Left kidney (tissue), 2 donors: ENCODE results near the gene IL1RAPL1. TPM values are rescaled to one million over a fixed set of nuclear protein-coding genes. Genes with fewer than 3 reads are reported as not detected.

Experiments used
- DNase-seq: peaks from one replicate; pipeline ENCODE4 v3.0.0-alpha.2; 2013
- polyA plus RNA-seq: library from polyadenylated mRNA; unstranded; fragments of 120-200 nt; gene quantifications from one replicate; pipeline ENCODE4 v1.2.1, GENCODE V29; 2013; ENCODE audit not compliant: insufficient read length

IL1RAPL1 gene
- polyA plus RNA-seq, 1 donor = 2.5 TPM

GRCh38 chrX:29535212-29536162, 948.2 kb downstream of the IL1RAPL1 start:
- DNase-seq = no peak

DNA sequence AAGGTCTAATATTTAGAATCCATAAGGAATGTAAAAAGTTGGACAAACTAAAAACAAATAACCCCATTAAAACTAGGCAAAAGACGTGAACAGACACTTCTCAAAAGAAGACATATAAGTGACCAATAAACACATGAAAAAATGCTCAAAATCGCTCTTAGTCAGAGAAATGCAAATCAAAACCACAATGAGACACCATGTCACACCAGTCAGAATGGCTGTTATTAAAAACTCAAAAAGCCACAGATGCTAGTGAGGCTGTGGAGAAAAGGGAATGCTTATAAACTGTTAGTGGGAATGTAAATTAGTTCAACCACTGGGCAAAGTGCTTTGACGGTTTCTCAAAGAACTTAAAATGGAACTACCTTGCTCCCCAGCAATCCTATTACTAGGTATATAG, 953.8 kb downstream of the IL1RAPL1 start:
- DNase-seq = no peak

DNA sequence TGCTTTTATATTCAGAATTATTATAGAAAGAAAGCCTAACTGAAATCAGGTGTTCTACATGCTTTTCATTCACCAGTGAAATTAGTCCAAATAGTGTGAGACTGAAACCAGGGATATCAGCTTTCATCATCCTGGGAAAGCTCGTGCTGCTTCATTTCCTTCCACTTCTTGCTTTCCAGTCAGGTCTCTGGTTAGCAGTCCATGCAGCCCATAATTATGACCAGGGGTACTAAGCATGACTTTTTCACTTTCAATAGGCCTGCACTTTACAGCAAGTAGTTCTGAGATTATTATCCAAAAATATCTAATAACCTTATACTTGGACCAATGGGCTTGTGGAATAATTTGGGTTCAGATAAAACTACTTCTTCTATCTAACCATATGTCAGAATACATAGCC, 954.9 kb downstream of the IL1RAPL1 start:
- peak; percentile 19 for DNase-seq

- DNase-seq = no peak
Measured at GRCh38 chrX:29545878-29546277, 958.6 kb downstream of the IL1RAPL1 start.

GRCh38 chrX:29547877-29548276, 960.6 kb downstream of the IL1RAPL1 start:
- no peak for DNase-seq

DNA sequence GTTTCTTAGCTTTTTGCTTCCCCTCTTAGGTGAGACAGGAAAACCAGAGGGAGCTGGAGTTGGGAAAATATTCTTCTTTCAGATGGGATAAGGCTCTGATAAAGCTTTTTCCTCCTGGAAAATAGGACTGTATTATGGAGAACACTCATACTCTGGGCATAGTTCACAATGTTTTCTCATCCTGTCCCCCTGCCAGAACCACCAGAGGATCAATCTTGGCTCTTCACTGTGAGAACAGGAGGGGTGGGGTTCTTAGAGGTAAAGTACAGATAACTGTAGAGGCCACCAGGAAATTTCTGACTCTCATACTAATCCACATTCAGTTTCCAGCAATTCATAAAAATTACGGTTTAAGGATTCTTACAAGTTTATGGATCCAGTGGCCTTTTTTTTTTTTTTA, 966.3 kb downstream of the IL1RAPL1 start:
- no peak for DNase-seq

GRCh38 chrX:29555465-29556091, 968.3 kb downstream of the IL1RAPL1 start:
- DNase-seq = no peak

GRCh38 chrX:29560065-29560464, 972.8 kb downstream of the IL1RAPL1 start:
- DNase-seq = no peak

DNA sequence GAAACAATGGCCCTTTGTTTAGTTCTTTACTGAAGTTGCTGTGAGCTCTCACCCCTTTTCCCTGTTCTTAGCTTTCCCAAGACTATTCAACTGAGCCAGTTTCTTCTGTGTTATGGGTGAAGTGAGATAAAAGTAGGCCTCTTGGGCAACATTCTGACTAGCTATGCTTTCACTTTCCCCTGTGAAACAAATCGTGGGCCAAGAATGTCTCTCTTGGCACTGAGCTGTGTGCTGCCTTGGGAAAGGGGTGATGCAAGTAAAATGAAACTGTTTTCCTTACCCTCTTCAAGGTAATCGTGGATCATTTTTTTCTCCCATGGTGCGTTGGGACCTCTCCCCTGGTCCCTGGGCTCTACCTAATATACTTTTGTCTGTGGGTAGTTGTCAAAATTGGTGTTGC, 974.2 kb downstream of the IL1RAPL1 start:
- no peak for DNase-seq

DNA sequence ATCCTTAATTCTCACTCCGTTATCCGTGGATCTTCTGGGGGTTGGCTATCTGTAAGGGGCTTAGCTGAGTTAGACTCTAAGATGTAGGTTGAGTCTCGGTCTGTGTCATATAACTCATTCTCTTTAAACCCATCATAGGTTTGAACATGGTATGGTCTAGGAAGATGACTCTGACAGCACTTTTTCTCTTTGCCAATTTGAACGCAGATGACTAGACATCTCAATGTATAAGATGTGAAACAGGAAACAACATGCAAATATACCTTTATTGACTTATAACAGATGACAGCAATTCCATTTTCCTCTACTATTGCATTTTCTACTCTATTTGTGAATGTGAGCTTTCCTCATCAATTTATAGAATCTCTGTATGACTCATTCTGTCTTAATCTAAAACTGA, 993.3 kb downstream of the IL1RAPL1 start:
- no peak for DNase-seq

GRCh38 chrX:29581223-29581622, 994.0 kb downstream of the IL1RAPL1 start:
- no peak for DNase-seq

GRCh38 chrX:29587107-29587506, 999.9 kb downstream of the IL1RAPL1 start:
- no peak for DNase-seq

DNA sequence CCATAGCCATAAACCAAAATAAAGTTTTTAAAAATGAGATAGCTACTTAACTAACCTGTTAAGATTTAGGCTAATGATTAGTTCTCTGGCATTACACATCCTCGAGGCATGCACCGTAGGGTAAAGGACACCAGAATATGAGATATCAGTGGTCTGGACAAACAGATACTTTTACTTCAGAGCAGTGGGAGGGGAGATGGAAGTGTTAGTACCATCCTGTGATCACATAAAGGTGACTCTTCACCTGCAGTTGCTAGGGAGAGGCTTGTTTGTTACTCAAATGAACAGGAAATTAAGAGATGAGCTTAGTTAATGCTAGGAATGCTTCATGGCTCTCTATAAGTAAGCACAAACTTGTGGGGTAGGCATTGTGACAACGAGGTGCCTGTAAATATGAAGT, 1003.7 kb downstream of the IL1RAPL1 start:
- no peak for DNase-seq

DNA sequence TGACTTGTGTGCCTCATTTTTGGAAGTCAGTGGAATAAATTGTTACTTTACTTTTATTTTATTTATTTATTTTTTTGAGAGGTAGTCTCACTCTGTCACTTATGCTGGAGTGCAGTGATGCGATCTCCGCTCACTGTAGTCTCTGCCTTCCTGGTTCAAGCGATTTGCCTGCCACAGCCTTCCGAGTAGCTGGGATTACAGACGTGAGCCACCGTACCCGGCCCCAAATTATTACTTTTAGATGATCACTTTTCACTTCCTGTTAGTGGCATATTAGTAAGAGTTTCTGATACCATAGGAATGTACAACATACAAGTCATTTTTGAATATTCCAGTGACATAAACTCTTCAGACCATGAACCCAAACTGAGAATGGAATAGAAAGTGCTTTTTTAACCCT, 1017.1 kb downstream of the IL1RAPL1 start:
- DNase-seq = no peak

DNA sequence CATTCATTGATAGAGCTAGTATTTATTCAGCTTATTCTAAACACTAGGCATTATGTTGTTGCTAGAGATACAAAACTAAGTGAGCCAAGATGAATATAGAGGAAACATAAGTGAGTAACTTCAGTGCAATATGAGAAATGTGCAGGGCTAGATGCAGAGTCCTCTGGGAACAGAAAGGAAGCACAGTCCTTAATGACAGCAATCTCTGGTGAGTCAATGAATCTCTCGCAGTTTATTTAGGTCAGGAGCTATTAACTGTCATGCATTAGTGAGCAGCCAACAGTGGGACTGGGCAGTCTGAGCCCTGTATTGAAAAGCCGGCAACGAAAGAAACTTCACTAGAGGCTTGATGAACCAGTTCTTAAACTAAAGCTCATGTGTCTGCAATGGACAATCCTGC, 1030.0 kb downstream of the IL1RAPL1 start:
- DNase-seq = peak; percentile 3

- DNase-seq = no peak
Measured at GRCh38 chrX:29617725-29618124, 1030.5 kb downstream of the IL1RAPL1 start.

DNA sequence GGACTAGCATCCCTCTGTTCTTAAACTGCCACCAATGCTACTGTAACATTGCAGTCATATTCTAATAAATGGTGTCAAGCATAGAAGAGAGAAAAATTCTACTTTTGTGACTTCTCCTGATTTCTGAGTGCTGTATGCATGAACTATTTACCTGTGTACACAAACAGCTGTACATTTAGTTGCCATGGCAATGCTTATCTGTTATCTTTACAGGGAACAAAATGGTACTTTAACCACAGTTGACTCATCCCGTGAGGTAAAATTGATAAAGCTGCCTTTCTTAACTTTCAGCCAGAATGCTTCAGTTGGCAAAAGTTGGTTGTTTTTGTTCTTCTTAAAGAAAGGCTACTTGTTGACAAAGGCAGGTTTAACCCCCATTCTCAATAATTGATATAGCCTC, 1040.6 kb downstream of the IL1RAPL1 start:
- no peak for DNase-seq

DNA sequence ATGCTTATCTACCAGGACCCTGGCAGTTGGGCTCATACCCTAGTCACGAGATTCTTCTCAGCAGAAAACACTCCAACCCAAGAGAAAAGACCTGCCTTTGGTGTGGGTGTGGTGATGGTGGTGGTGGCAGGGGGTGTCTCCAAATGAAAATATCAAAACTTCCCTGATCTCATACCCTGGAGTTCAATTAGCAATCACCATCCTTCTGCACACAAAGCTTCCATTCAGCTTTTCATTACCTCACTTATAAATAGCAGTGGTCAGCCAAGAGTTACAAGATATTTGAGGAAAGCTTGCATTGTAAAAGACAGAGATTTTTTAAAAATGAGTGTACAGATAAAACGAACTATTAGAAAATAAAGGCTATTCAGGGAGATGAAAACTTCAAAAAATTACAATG, 1047.3 kb downstream of the IL1RAPL1 start:
- no peak for DNase-seq

GRCh38 chrX:29636331-29636730, 1049.1 kb downstream of the IL1RAPL1 start:
- no peak for DNase-seq

GRCh38 chrX:29640106-29640505, 1052.9 kb downstream of the IL1RAPL1 start:
- no peak for DNase-seq

DNA sequence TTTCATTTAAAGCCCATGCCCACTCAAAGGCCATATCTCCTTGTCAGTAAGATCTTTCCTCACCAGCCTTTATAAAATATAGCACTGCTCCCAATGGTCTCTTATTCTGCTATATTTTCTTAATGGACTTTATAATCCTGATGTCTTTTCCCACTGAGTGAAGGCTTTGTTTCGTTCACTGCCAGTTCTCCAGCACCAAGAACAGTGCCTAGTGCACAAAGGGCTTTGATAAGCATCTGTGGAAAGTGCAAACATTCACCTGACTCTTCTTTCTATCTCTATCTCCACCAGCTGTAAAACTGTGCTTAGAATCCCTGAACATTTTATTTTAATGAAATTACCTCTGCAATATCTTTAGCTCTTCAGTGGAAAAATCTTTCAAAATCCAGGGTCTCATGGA, 1054.2 kb downstream of the IL1RAPL1 start:
- no peak for DNase-seq

GRCh38 chrX:29643181-29643580, 1055.9 kb downstream of the IL1RAPL1 start:
- DNase-seq = no peak

- no peak for DNase-seq
Measured at GRCh38 chrX:29648161-29648560, 1060.9 kb downstream of the IL1RAPL1 start.

GRCh38 chrX:29652484-29652883, 1065.2 kb downstream of the IL1RAPL1 start:
- DNase-seq = no peak
